Measurements from ENCODE around the gene RAPH1.
"Not testable (repeated sequence)": the region's sequence is repeated elsewhere in the genome, so short reads cannot be mapped to it uniquely, and the experiment has no call there.

- TF ChIP-seq, protein P1, sequence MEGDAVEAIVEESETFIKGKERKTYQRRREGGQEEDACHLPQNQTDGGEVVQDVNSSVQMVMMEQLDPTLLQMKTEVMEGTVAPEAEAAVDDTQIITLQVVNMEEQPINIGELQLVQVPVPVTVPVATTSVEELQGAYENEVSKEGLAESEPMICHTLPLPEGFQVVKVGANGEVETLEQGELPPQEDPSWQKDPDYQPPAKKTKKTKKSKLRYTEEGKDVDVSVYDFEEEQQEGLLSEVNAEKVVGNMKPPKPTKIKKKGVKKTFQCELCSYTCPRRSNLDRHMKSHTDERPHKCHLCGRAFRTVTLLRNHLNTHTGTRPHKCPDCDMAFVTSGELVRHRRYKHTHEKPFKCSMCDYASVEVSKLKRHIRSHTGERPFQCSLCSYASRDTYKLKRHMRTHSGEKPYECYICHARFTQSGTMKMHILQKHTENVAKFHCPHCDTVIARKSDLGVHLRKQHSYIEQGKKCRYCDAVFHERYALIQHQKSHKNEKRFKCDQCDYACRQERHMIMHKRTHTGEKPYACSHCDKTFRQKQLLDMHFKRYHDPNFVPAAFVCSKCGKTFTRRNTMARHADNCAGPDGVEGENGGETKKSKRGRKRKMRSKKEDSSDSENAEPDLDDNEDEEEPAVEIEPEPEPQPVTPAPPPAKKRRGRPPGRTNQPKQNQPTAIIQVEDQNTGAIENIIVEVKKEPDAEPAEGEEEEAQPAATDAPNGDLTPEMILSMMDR (IDR thresholded peaks at IDR 0.05; ENCODE audit: poor library complexity, severe bottlenecking) = not testable (repeated sequence)
- not testable (repeated sequence) for TF ChIP-seq RAD21 (conservative IDR thresholded peaks at IDR 0.05); EZH2 (IDR thresholded peaks at IDR 0.05; ENCODE audit: borderline replicate concordance, insufficient read depth, low read length, poor library complexity, severe bottlenecking); POLR2AphosphoS5 (IDR thresholded peaks at IDR 0.05); SMC3 (conservative IDR thresholded peaks at IDR 0.05; ENCODE audit: poor library complexity); MXI1 (conservative IDR thresholded peaks at IDR 0.05; ENCODE audit: poor library complexity, severe bottlenecking); EP300 (conservative IDR thresholded peaks at IDR 0.05; ENCODE audit: poor library complexity, severe bottlenecking)
- TF ChIP-seq, protein P2, sequence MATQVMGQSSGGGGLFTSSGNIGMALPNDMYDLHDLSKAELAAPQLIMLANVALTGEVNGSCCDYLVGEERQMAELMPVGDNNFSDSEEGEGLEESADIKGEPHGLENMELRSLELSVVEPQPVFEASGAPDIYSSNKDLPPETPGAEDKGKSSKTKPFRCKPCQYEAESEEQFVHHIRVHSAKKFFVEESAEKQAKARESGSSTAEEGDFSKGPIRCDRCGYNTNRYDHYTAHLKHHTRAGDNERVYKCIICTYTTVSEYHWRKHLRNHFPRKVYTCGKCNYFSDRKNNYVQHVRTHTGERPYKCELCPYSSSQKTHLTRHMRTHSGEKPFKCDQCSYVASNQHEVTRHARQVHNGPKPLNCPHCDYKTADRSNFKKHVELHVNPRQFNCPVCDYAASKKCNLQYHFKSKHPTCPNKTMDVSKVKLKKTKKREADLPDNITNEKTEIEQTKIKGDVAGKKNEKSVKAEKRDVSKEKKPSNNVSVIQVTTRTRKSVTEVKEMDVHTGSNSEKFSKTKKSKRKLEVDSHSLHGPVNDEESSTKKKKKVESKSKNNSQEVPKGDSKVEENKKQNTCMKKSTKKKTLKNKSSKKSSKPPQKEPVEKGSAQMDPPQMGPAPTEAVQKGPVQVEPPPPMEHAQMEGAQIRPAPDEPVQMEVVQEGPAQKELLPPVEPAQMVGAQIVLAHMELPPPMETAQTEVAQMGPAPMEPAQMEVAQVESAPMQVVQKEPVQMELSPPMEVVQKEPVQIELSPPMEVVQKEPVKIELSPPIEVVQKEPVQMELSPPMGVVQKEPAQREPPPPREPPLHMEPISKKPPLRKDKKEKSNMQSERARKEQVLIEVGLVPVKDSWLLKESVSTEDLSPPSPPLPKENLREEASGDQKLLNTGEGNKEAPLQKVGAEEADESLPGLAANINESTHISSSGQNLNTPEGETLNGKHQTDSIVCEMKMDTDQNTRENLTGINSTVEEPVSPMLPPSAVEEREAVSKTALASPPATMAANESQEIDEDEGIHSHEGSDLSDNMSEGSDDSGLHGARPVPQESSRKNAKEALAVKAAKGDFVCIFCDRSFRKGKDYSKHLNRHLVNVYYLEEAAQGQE (IDR thresholded peaks at IDR 0.05; ENCODE audit: borderline replicate concordance) = not testable (repeated sequence)
These were observed 3.1 kb upstream of the RAPH1 start for GRCh38 chr2:203538237-203538636.
